ENCODE data around the gene PMVK.
A peak's percentile ranks its signal among the peaks of the same experiment; 100 is the strongest.

The PMVK gene

GRCh38 chr1:154945962-154946850, 9.7 kb upstream of the PMVK start:
- no peak for DNase-seq

- no peak for DNase-seq
Measured at GRCh38 chr1:154945160-154945961, 8.8 kb upstream of the PMVK start.

GRCh38 chr1:154944401-154945159, 8.1 kb upstream of the PMVK start:
- no peak for DNase-seq

- DNase-seq, result no peak
Measured at GRCh38 chr1:154943649-154944400, 7.3 kb upstream of the PMVK start.

- no peak for DNase-seq
Measured at GRCh38 chr1:154941333-154942013, 5.0 kb upstream of the PMVK start.

GRCh38 chr1:154940651-154941194, 4.2 kb upstream of the PMVK start:
- no peak for DNase-seq

GRCh38 chr1:154940213-154940560, 3.7 kb upstream of the PMVK start:
- no peak for DNase-seq

- no peak for DNase-seq
Measured at GRCh38 chr1:154938604-154939399, 2.3 kb upstream of the PMVK start.

- no peak for DNase-seq
Measured at GRCh38 chr1:154937988-154938386, 1.5 kb upstream of the PMVK start.

GRCh38 chr1:154937085-154937987, 817 bp upstream of the PMVK start:
- DNase-seq, result peak; percentile 83 to 90 (median 88)

- no peak for DNase-seq
Measured at GRCh38 chr1:154935749-154936554, 567 bp downstream of the PMVK start.

GRCh38 chr1:154934358-154934948, 2.1 kb downstream of the PMVK start:
- no peak for DNase-seq

- no peak for DNase-seq
Measured at GRCh38 chr1:154931940-154932487, 4.5 kb downstream of the PMVK start.

GRCh38 chr1:154926201-154926600, 10.3 kb downstream of the PMVK start:
- DNase-seq, result no peak

GRCh38 chr1:154925335-154926170, 11.0 kb downstream of the PMVK start:
- DNase-seq, result no peak

- DNase-seq, result no peak
Measured at GRCh38 chr1:154923695-154924094, 12.8 kb downstream of the PMVK start.

GRCh38 chr1:154913273-154913672, 23.2 kb downstream of the PMVK start:
- DNase-seq, result no peak
